DND-41 (cell line): Measurements from ENCODE around the gene NUP214.

Experiments used
- EZH2 ChIP-seq: IDR thresholded peaks from 3 replicates; pipeline ENCODE4 v1.6.1; 2012; ENCODE audit warnings: borderline replicate concordance, low read depth, mild to moderate bottlenecking, moderate library complexity, low read length, inconsistent platforms; ENCODE audit not compliant: severe bottlenecking
- TF ChIP-seq, protein P1 (sequence below): IDR thresholded peaks from 2 replicates; pipeline ENCODE4 v1.5.1; 2012; ENCODE audit warnings: borderline replicate concordance, low read length, moderate library complexity, mild to moderate bottlenecking; ENCODE audit not compliant: poor library complexity, severe bottlenecking; ENCODE audit errors: extremely low read depth

GRCh38 chr9:131169563-131170240 is 44.3 kb downstream of the NUP214 start:
- TF ChIP-seq, protein P1, sequence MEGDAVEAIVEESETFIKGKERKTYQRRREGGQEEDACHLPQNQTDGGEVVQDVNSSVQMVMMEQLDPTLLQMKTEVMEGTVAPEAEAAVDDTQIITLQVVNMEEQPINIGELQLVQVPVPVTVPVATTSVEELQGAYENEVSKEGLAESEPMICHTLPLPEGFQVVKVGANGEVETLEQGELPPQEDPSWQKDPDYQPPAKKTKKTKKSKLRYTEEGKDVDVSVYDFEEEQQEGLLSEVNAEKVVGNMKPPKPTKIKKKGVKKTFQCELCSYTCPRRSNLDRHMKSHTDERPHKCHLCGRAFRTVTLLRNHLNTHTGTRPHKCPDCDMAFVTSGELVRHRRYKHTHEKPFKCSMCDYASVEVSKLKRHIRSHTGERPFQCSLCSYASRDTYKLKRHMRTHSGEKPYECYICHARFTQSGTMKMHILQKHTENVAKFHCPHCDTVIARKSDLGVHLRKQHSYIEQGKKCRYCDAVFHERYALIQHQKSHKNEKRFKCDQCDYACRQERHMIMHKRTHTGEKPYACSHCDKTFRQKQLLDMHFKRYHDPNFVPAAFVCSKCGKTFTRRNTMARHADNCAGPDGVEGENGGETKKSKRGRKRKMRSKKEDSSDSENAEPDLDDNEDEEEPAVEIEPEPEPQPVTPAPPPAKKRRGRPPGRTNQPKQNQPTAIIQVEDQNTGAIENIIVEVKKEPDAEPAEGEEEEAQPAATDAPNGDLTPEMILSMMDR = no peak
- no peak for TF ChIP-seq EZH2
